Gastroesophageal sphincter (tissue), 3 donors: ENCODE data around the gene OGG1.

ENCODE experiments used
- CTCF ChIP-seq, 4 experiments: fragments of 200-600 bp in 2 of 4; fragments of 450-650 bp in 2 of 4; sonication (generic) in 1 of 4; IDR thresholded peaks; one replicate each; pipeline ENCODE4 v1.5.1; 2017 to 2019; ENCODE audit warnings: antibody characterized with exemption in 4 of 4, mild to moderate bottlenecking in 2 of 4, moderate library complexity in 2 of 4
- POLR2A ChIP-seq, 2 donors: fragments of 450-650 bp; IDR thresholded peaks; one replicate each; pipeline ENCODE4 v1.6.1; 2017; ENCODE audit warnings: antibody characterized with exemption in 2 of 2, mild to moderate bottlenecking in 2 of 2, moderate library complexity in 1 of 2

- TF ChIP-seq CTCF (IDR thresholded peaks at IDR 0.05) (no peak), POLR2A (IDR thresholded peaks at IDR 0.05) (no peak)
These were observed 46.5 kb upstream of the OGG1 start for GRCh38 chr3:9703240-9703639.
